Activated T-cell treated with anti-CD3 and anti-CD28 coated beads for 48 hours (primary cell): ENCODE measurements around the gene ACBD5.
A peak's percentile ranks its signal among the peaks of the same experiment; 100 is the strongest.
"Not testable (repeated sequence)": the region's sequence is repeated elsewhere in the genome, so short reads cannot be mapped to it uniquely, and the experiment has no call there.

Source experiments
- DNase-seq: peaks from one replicate; pipeline ENCODE4 v3.0.0-alpha.2; 2020; ENCODE audit warnings: low read depth

The ACBD5 gene

DNA sequence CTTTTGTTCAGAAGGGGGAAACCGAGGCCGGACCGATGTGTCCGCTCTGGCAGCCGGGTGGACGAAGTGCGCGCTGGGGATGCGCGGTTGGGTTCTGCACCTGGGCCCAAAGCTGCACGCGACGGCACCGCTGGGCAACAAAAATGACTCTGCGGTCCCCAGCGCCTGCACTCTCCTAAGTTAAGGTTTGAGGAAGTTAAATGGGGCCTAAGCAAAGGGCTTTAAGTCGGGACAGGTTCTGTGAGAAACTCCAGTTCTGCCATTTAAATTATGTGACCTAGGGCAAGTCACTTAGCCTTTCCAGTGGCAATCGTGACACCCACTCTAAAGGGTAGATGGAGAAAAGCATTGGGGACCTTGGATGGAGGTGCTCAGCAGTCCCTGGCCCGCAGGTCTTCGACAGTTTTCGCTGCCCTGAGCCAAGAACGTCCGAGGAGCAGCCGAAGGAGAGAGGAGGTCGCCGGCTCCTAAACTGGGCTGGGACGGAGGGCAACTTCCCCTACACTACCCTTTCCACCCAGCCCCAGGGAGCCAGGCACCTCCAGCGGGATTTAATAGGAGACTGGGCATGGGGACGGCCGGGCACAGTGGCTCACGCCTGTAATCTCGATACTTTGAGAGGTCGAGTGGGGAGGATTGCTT is 534 bp upstream of the ACBD5 start:
- peak; percentile 12 for DNase-seq

DNA sequence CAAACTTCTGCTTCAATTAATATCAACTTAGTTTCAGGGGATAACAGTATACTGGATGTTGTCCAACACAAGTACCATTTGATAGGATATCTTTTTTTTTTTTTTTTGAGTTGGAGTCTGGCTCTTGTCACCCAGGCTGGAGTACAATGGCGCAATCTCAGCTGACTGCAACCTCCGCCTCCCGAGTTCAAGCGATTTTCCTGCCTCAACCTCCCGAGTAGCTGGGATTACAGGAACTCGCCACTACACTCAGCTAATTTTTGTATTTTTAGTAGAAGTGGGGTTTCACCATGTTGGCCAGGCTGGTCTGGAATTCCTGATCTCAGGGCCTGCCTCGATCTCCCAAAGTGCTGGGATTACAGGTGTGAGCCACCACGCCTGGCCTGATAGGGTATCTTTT is 3.1 kb downstream of the ACBD5 start:
- DNase-seq, result not testable (repeated sequence)

DNA sequence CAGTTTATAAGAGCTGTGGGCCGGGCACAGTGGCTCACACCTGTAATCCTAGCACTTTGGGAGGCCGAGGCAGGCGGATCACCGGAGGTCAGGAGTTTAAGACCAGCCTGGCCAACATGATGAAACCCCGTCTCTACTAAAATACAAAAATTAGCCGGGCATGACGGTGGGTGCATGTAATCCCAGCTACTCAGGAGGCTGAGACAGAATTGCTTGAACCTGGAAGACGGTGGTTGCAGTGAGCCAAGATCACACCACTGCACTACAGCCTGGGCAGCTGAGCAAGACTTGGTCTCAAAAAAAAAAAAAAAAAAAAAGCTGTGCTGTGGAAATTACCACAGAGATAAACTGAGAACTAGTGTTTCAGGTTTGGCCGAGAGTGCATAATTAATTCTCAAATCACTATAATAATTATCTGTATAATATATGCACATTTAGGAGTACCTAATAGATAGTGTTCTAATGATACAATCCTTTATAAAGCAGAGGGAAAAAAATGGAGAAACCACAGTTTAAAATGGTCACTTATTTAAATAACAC is 3.9 kb downstream of the ACBD5 start:
- DNase-seq, result not testable (repeated sequence)

DNA sequence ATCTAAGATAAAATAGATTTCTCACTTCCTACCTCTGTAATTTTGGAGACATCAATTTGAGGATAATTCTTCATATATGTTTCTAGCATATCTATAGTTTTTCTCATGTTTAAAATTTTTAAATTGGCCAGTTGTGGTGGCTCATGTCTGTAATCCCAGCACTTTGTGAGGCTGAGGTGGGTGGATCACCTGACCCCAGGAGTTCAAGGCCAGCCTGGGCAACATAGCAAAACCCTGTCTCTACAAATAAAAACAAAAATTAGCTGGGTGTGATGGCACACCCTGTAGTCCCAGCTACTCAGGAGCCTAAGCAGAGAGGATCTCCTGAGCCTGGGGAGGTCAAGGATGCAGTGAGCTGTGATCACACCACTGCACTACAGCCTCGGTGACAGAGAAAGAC is 4.9 kb downstream of the ACBD5 start:
- no peak for DNase-seq

DNA sequence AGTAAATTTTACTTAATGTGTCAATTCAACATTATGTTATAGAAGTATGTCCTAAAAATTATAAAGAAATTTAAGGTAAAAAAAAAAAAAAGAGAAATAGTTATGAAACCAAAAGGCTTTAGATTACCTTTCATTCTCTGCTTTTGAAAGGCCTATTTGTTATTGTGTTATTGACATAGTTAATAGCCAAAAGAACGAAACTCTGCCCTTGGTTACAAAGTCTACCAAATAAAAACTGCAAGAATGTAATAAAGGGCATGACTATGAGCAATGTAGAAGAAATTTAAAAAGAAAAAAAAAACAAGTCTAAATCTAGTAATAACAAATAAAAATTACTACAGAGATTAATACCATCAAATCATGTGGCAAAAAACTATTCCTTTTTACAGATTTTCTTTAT is 10.6 kb downstream of the ACBD5 start:
- DNase-seq, result no peak

DNA sequence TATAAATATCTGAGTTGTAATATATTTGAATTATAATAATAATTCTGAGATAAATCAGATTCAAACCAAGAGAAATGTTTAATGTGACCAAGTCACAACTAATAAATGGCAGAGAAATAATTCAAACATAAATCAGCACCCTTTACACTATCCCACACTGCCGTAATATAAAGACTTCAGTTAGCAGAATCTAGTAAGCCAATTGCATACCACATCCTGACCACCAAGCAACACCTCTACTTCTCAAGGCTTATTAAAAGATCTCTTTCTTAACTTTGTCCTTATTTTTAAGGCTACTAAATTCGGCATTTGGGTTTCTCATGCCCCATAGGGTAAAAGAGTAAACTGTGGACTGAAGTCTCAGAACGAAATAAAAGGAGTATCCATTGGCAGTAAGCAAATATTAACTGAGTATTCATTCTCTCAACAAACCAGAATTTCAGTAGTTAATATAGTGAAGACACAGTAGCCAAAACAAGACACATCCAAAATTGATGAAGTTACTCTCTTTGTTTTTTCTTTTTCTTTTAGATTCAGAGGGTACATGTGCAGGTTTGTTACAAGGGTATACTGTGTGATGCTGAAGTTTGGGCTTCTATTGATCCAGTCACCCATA is 14.8 kb downstream of the ACBD5 start:
- no peak for DNase-seq

DNA sequence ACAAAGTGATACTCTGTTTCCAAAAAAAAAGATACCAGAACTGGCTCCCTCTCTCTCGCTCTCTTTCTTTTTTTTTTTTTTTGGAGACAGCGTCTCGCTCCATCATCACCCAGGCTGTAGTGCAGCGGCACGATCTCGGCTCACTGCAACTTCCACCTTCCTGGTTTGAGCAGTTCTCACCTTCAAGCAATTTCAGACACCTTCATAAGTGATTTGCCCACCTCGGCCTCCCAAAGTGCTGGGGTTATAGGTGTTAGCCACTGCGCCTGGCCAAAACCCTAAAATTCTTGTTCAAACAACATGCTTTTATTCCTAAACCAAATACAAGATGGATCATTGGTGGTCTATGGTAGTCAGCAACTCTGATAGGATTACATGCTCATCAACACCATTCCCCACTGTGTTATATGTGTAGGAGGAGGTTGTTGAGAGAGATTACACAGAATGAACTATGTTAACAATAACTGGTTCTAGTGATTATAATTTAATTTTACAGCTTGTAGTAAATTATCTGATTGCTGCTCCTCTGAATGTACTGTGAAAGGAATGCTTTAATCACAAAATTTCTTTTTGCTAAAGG is 15.5 kb downstream of the ACBD5 start:
- DNase-seq, result no peak

DNA sequence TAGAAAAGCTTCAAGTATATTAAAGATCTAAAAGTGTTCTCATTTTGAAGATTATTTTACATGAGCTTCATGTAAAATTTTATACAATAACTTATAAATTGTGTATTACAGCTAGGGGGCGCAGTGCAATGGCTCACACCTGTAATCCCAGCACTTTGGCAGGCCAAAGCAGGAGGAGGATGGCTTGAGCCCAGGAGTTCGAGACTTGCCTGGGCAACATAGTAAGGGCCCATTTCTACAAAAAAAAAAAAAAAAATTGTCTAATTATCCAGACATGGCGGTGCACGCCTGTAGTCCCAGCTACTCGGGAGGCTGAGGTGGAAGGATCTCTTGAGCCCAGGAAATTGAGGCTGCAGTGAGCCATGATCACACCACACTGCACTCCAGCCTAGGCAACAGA is 16.6 kb downstream of the ACBD5 start:
- no peak for DNase-seq

DNA sequence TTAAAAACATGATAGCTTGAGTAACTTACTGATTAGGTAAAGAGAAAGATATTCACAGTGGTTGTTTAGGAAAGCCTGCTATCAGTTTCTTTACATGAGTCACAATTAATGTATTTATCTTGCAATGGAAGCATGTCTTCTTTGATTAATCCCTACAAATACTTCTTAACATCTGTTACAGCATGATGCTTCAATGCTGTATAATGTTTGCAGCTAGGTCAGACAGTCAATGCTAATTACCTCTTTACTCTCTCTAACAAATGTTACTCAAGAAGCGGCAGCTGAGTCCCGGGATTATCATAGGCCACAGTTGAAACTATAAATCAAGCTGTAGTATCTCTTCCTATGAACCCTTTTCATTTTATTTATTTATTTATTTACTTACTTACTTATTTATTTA is 33.2 kb downstream of the ACBD5 start:
- no peak for DNase-seq

DNA sequence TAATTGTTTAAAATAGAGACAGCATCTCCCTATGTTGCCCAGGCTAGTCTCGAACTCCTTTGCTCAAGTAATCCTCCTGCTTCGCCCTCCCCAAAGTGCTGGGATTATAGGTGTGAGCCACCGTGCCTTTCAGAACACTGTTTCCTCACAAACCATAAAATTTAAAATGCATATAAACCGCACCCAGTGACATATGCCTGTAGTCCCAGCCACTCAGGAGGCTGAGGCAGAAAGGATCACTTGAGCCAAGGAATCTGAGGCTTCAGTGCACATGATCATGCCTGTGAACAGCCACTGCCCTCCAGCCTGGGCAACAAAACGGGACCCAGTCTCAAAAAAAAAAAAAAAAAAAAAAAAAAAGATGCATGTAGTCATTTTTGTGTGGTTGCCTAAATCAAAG is 36.8 kb downstream of the ACBD5 start:
- DNase-seq, result no peak

DNA sequence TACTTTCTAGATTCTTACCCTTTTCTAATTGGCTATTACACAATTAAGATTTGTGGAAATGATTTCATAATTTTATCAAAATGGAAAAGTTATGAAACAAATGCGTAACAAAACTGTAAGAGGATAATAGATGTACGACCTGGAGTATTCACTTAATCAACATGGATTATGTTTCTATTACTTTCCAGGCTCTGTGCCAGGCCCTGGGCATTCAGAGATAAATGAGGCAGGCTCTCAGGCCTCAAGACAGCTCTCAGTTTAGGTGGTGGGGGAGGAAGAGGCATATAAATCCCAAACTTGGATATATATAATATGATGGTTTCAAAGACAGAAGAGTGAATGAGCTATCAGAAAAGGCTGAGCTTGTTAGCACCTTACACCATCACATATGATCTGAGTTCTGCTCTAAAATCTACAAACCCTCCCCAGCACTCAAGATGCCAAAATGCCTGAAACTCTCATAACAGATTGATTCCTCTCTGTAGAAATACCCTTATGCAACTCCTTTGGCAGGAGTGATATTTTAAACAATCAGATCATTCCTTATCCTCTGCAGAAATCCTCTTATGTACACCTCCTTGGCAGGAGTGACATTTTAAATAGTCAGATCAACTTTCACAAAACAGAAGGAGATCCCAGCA is 42.5 kb downstream of the ACBD5 start:
- DNase-seq, result no peak

DNA sequence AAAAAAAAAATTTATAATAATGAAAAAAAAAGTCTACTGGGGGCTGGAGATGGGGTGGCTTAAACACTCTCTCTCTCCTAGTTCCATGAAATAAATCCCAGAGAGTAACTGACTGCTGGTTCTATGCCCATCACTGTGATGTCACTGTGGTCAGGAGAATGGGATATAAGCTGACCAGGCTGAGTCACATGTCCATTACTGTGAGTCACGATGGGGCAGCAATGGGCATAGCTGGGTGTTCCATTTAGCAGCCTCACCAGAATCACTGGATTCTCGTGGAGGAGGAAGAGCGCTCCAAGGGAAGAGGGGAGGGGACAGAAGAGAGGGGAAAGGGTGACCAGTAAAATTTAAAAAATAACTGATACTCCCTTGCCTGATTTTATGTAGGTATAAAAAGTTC is 48.3 kb downstream of the ACBD5 start:
- no peak for DNase-seq

DNA sequence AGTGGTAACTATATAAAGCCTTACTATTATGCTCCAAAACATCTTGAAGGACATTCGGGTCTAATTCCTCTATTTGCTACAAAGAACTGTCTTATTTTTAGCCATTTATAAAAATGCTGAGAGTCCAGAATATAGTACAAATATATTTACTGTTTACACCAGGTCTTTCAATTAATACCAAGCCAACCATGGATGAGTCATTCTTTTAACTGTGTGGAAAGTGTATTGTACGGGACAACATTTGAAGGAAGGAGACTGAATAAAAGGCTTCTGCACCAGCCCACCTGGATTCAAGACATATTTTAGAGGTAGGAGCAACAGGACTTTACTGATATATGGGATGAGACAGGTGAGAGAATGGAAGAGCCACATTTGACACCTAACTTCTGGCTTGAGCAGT is 50.1 kb downstream of the ACBD5 start:
- DNase-seq, result no peak

DNA sequence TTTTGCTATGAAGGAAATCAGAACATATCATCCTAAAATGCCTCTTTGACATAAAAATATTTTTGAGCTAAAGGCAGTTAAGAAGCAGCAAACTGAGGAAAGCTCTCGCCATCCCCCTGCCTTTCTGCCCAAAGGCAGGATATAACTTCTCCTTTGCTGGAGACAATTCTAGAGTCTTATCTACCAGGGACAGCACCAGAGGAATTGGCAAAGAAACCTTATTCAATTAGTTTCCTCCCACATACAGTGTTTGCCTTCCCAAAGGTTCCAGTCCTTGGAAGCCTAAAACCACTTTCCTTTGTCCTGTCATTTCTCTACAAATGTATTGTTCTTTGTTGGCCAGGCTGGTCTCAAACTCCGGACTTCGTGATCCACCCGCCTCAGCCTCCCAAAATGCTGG is 51.7 kb downstream of the ACBD5 start:
- DNase-seq, result no peak

DNA sequence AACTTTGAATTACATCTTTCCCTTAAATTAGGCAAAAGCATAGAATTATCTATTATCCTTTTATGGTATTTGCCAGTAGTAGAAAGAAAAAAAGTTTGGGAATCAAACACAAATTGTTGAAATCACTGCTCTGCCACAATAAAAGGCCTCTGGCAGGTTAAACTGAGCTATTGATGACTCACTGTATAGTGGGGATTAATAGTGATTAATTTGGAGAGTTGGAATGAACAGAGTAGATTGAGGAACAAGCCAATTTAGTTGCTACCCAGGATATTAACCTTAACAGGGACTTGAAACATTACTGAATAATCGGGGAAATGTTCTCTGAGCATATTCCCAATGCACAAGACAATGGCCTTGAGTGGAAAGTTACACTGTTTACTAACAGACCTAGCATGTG is 52.3 kb downstream of the ACBD5 start:
- no peak for DNase-seq

DNA sequence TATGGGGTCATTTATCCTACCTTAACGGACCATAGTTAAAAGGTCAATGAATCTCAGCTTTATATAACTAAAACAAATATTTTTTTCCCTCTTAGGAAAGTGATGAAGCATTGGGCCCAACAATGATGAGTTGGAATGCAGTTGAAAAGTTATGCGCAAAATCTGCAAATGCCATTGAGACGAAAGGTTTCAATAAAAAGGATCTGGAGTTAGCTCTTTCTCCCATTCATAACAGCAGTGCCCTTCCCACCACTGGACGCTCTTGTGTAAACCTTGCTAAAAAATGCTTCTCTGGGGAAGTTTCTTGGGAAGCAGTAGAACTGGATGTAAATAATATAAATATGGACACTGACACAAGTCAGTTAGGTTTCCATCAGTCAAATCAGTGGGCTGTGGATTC is 70.7 kb downstream of the ACBD5 start:
- no peak for DNase-seq

DNA sequence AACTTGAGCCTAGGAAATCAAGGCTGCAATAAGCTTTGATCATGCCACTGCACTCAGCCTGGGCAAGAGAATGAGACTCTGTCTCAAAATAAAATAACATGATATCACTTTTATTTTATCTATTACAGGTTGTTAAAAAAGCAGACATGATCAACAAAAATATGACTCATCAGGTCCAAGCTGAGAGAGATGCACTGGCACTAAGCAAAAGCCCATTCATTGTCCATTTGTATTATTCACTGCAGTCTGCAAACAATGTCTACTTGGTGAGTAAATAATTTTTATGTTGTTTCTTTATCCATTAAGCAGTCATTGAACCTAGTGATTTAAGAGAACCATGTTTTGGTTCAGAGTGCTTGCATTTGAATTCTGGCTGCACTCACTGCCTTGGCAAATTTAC is 82.2 kb downstream of the ACBD5 start:
- DNase-seq, result no peak

DNA sequence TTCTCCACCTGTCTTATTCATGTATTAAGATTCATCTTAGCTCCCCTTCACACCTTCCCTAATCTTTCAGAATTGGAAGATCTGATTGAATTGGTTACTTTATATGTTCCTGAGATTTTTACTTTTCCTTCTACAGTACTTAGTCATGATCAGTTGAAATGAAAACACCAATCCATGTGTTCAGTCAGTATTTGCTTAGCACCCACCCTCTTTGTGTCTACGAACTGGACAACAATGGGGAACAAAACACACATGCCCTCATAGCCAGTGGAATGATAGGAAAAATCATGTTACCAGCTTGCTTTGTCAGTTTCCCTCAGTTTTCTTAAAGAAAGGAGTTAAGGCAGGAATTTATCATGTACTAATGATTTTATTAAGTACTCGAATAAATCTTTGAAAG is 83.4 kb downstream of the ACBD5 start:
- DNase-seq, result no peak

DNA sequence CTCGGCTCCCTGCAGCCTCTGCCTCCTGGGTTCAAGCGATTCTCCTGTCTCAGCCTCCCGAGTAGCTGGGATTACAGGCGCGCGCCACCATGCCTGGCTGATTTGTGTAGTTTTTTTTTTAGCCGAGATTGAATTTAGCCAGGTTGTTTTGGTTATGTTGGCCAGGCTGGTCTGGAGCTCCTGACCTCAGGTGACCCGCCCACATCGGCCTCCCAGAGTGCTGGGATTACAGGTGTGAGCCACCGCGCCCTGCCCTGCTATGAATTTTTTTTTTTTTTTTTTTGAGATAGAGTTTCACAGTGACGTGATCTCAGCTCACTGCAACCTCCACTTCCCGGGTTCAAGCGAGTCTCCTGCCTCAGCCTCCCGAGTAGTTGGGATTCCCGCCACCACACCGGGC is 84.0 kb downstream of the ACBD5 start:
- DNase-seq, result not testable (repeated sequence)

DNA sequence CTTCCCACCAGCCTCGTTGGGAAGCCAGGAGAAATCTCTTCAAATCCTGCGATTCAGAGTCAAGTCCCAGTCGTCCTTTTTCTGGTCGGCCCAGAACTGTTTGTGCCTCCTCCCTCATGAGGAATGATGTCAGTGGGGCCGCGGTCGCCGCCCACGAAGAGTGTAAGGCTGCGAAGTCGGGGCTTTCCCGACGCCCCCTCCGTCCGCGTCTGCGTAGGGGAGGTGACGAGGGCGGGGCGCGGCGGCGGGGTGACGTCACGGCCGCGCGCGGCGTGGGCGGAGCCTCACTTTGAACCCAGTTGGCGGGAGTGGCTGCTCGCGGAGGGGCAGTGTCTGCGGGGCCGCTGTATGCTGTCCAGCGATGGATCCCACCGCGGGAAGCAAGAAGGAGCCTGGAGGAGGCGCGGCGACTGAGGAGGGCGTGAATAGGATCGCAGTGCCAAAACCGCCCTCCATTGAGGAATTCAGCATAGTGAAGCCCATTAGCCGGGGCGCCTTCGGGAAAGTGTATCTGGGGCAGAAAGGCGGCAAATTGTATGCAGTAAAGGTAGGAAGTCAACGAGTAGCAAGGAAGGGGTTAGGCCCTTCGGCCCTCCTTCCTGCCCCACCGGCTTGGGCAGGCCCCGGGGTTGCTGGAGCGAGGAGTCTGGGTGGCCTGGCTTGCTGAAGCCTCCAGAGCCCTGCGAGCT is 85.4 kb downstream of the ACBD5 start, which contains the start of gene MASTL:
Gene MASTL, plus strand, starts transcription at position 287 of the 689 bp plus-strand sequence. Its CDS starts 75 bp downstream, at position 362.
- DNase-seq, result peak; percentile 93

DNA sequence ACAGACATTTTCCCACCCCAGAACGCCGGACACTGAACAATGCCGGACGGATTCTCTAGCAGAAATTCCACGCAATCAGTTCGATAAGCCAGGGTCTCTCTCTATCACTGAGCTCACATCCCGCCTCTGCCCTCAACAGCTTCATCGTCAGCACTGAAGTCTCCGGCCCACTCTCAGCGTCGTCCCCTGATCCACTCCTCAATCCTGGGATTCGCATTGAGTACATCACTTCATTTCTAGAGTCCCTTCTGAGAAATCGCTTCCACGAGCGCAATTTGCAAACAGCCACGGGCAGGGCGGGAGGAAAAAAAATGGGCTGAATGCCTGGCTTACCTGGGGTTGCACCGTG is 86.8 kb downstream of the ACBD5 start:
- DNase-seq, result no peak

DNA sequence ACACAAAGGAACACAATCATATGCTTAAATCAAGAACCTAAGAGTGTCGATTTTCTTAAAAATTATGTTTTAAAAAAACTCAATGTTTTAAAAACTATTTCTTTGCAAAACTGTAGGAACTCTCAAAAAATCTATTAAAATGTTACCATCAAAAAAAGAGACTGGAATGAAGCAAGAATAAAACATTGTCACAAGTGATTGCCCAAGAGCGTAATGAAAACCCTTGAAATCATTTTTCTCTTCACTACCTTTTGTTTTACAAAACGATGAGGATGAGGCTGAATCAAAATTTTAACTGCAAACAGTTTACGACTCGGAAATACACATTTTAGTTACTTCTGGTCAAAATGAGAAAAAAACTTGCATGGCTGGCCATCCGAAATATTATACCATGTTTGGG is 87.3 kb downstream of the ACBD5 start:
- no peak for DNase-seq

DNA sequence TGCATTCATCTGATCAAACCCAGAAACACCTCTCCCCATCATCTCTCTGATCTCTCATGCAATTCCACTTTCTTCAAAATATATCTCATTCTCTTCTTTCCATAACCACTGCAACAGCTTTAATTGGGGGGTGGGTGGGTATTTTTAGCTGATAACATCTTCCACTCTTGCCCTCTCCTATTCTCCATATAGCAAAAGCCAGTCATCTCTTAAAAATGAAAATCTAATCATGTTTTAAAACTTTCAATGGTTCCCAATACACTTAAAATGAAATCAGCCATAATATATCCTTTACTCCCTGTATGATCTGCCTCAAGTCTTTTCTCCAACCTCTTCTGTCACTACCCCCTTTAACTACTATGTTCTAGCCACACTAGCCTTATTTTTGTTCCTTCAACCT is 87.9 kb downstream of the ACBD5 start:
- no peak for DNase-seq
